Neural cell (in vitro differentiated cells): ENCODE measurements around the gene B3GALT4.

Source experiments
- CTCF ChIP-seq: fragments of 450-650 bp; IDR thresholded peaks from 2 replicates; pipeline ENCODE4 v1.5.1; 2014; ENCODE audit warnings: antibody characterized with exemption, mild to moderate bottlenecking, moderate library complexity; ENCODE audit not compliant: poor library complexity, severe bottlenecking
- EP300 ChIP-seq: fragments of 450-650 bp; conservative IDR thresholded peaks from 2 replicates; pipeline ENCODE4 v1.6.1; 2014; ENCODE audit warnings: antibody characterized with exemption, mild to moderate bottlenecking, moderate library complexity; ENCODE audit not compliant: poor library complexity, severe bottlenecking
- EZH2 ChIP-seq: fragments of 200-600, 300-800 bp; shearing (Covaris generic), sonication (generic); IDR thresholded peaks from 2 replicates; pipeline ENCODE4 v1.6.1; 2014; ENCODE audit warnings: antibody characterized with exemption, low read length, borderline replicate concordance, mild to moderate bottlenecking; ENCODE audit not compliant: insufficient read depth, poor library complexity, severe bottlenecking
- MXI1 ChIP-seq: fragments of 450-650 bp; conservative IDR thresholded peaks from 2 replicates; pipeline ENCODE4 v1.6.1; 2014; ENCODE audit warnings: antibody characterized with exemption, mild to moderate bottlenecking; ENCODE audit not compliant: poor library complexity, severe bottlenecking
- POLR2AphosphoS5 ChIP-seq: IDR thresholded peaks from 2 replicates; pipeline ENCODE4 v1.6.1; 2012
- REST ChIP-seq: IDR thresholded peaks from 2 replicates; pipeline ENCODE4 v1.6.1; 2012; ENCODE audit warnings: borderline replicate concordance
- TAF1 ChIP-seq: IDR thresholded peaks from 2 replicates; pipeline ENCODE4 v1.6.1; 2012; ENCODE audit warnings: low read depth

GRCh38 chr6:33279257-33279695 lies 2.4 kb downstream of the B3GALT4 start:
- TF ChIP-seq EZH2: no peak
- TF ChIP-seq CTCF: no peak
- no peak for TF ChIP-seq MXI1
- no peak for TF ChIP-seq EP300
- no peak for TF ChIP-seq REST
- TF ChIP-seq TAF1: no peak
- TF ChIP-seq POLR2AphosphoS5: no peak
